Measurements from ENCODE around the gene PLA2G4B.

The PLA2G4B gene

DNA sequence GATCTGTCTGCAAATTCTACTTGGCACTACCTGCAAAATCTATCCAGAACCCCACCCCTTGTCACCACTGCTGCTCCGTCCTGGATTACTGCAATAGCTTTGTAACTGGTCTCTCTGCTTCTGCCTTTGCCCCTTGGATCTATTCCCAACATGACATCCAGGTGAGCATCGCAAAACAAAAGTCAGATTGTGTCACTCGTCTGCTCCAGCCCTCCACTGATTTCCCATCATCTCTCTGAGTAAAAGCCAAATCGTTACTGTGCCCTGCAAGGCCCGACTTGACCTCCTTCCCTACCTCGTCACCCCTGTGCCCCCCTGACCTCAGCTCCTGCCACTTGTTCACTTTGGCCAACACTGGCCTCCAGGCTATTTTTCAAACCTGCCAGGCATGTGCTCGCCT is 45.8 kb downstream of the PLA2G4B start:
- H3K4me1 ChIP-seq (ENCODE audit: control insufficient read depth, insufficient read depth, low read length): peaks cover 5% of the 10 kb centered on the region
- WGBS, 2 experiments: 85% methylated on average over 7 of the region's 7 CpGs
- no peaks in the 10 kb centered on the region for H3K36me3 ChIP-seq (ENCODE audit: control insufficient read depth, insufficient read depth, low read length)
- H3K9me3 ChIP-seq (ENCODE audit: control insufficient read depth, low read length): no peaks in the 10 kb centered on the region
- H3K4me3 ChIP-seq (ENCODE audit: insufficient read depth, low read depth, low read length): no peak overlapping the region
- peaks cover 41% of the 10 kb centered on the region for H3K27me3 ChIP-seq (ENCODE audit: control insufficient read depth, insufficient read depth, low read length, poor library complexity, severe bottlenecking)
- no peak overlapping the region for H3K27ac ChIP-seq (ENCODE audit: insufficient read depth, low read depth, low read length, poor library complexity, severe bottlenecking)

DNA sequence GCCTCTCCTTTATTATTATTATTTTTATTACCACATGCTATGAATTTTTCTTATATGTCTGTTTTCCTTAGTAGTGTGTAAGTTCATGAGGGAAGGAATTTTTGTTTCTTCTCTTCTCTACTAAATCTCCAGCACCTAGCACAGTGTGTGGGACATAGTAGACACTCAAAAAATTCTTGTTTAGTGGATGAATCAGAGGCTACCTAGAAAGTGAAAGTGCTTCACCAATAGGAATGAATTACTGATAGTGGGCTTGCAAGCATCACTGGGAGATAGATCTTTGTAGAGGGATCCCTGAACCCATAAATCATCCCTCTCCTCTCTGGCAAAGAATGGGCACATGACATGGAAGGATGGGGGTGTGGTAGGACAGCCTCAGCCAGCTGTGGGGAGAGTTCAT is 46.7 kb downstream of the PLA2G4B start:
- no peak overlapping the region for H3K27ac ChIP-seq (ENCODE audit: insufficient read depth, low read depth, low read length, poor library complexity, severe bottlenecking)
- no peaks in the 10 kb centered on the region for H3K36me3 ChIP-seq (ENCODE audit: control insufficient read depth, insufficient read depth, low read length)
- H3K4me1 ChIP-seq (ENCODE audit: control insufficient read depth, insufficient read depth, low read length): peaks cover 5% of the 10 kb centered on the region
- peaks cover 33% of the 10 kb centered on the region for H3K27me3 ChIP-seq (ENCODE audit: control insufficient read depth, insufficient read depth, low read length, poor library complexity, severe bottlenecking)
- no peak overlapping the region for H3K4me3 ChIP-seq (ENCODE audit: insufficient read depth, low read depth, low read length)
- no peaks in the 10 kb centered on the region for H3K9me3 ChIP-seq (ENCODE audit: control insufficient read depth, low read length)

DNA sequence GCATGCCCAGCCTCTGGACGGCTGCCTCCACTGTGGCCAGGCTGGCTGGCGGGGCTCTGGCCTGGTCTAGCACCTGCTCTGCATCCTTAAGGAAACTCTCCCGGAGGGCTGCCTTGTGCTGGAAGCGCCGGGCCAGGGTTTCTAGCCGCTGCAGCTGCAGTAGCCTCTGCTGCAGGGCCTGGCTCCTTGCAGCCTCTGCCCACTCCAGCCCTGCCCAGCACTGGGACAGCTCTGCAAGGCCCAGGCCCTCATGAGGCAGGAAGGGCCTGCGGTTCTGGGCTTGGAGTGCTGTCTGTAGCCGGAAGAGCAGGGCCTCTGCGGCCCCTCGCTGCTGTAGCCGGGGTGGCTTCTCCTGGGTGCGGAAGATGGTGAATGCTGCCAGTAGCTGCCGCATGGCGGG is 47.2 kb downstream of the PLA2G4B start:
- 94% methylated on average over 14 of the region's 14 CpGs for WGBS, 2 experiments
- Histone ChIP-seq H3K36me3 (ENCODE audit: control insufficient read depth, insufficient read depth, low read length) (no peaks in the 10 kb centered on the region), H3K9me3 (ENCODE audit: control insufficient read depth, low read length) (no peaks in the 10 kb centered on the region), H3K4me3 (ENCODE audit: insufficient read depth, low read depth, low read length) (no peak overlapping the region), H3K27ac (ENCODE audit: insufficient read depth, low read depth, low read length, poor library complexity, severe bottlenecking) (no peak overlapping the region), H3K4me1 (ENCODE audit: control insufficient read depth, insufficient read depth, low read length) (peaks cover 9% of the 10 kb centered on the region), H3K27me3 (ENCODE audit: control insufficient read depth, insufficient read depth, low read length, poor library complexity, severe bottlenecking) (peaks cover 28% of the 10 kb centered on the region)

DNA sequence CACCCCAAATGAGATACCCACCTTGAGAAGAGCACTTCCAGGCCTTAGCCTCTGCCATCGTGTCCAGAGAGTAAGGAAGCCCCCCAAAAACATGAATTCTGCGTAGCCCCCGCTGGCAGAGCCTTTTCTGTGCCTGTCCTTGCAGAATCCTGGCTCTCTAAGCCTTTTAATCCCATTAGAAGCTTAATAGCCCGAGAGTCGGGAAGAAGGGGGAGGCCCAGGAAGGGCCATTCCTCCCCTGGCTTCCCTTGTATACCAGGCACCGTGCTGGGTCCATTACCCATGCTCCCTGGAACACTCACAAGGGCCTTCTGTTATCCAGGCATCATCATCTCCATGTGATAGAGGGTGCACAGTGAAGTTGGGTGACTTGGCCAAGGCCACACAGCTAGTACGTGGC is 48.1 kb downstream of the PLA2G4B start:
- Histone ChIP-seq H3K4me3 (ENCODE audit: insufficient read depth, low read depth, low read length) (no peak overlapping the region), H3K36me3 (ENCODE audit: control insufficient read depth, insufficient read depth, low read length) (no peaks in the 10 kb centered on the region), H3K27ac (ENCODE audit: insufficient read depth, low read depth, low read length, poor library complexity, severe bottlenecking) (no peak overlapping the region), H3K9me3 (ENCODE audit: control insufficient read depth, low read length) (no peaks in the 10 kb centered on the region), H3K4me1 (ENCODE audit: control insufficient read depth, insufficient read depth, low read length) (peaks cover 17% of the 10 kb centered on the region), H3K27me3 (ENCODE audit: control insufficient read depth, insufficient read depth, low read length, poor library complexity, severe bottlenecking) (peaks cover 19% of the 10 kb centered on the region)
- WGBS, 2 experiments: 77 to 82% methylated on average over 7 of the region's 7 CpGs

DNA sequence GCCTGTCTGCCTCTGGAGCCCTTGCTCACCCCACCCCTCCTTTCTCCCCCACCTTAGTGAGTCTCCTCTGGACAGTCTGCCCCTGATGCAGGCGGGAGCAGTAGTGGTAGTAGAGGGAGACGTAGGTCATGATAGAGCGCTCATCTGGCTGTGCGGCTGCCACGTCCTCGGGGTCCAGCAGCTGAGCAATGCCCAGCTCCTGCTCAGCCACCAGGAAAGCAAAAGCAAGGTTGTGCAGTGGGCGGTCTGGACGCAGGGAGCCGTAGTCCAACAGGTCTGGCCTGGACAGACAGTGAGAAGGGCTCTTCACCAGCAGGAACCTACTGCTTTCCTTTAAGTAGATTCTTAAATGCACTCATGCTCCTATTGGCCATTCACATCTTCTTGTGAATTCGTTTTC is 48.5 kb downstream of the PLA2G4B start:
- 94% methylated on average over 10 of the region's 10 CpGs for WGBS, 2 experiments

DNA sequence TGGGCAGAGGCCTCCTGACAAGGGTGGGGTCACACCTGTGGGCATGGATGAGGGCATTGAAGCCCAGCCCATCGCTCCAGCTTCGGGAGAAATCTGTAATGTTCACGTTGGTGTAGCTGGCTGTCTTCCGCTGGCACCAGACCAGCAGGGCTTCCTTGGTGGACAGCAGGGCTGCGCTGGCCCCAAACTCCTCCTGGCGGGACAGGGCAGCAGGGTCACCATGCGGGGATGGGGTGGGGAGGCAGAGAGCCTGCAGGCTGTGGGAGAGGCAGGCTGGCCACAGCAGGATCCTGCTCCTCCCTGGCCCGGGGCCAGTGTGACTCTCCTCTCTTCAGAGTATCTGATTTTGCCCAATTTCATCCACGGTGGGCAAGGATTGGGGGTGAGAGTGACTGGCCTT is 49.2 kb downstream of the PLA2G4B start:
- Histone ChIP-seq H3K27me3 (ENCODE audit: control insufficient read depth, insufficient read depth, low read length, poor library complexity, severe bottlenecking) (peaks cover 8% of the 10 kb centered on the region), H3K9me3 (ENCODE audit: control insufficient read depth, low read length) (no peaks in the 10 kb centered on the region), H3K36me3 (ENCODE audit: control insufficient read depth, insufficient read depth, low read length) (no peaks in the 10 kb centered on the region), H3K27ac (ENCODE audit: insufficient read depth, low read depth, low read length, poor library complexity, severe bottlenecking) (no peak overlapping the region), H3K4me3 (ENCODE audit: insufficient read depth, low read depth, low read length) (no peak overlapping the region), H3K4me1 (ENCODE audit: control insufficient read depth, insufficient read depth, low read length) (peaks cover 19% of the 10 kb centered on the region)
- WGBS, 2 experiments: 92 to 96% methylated on average over 9 of the region's 9 CpGs

More for the DNA sequence above, 48.5 kb downstream of the PLA2G4B start:
- Histone ChIP-seq H3K9me3 (ENCODE audit: control insufficient read depth, low read length) (no peaks in the 10 kb centered on the region), H3K27ac (ENCODE audit: insufficient read depth, low read depth, low read length, poor library complexity, severe bottlenecking) (no peak overlapping the region), H3K4me3 (ENCODE audit: insufficient read depth, low read depth, low read length) (no peak overlapping the region), H3K27me3 (ENCODE audit: control insufficient read depth, insufficient read depth, low read length, poor library complexity, severe bottlenecking) (peaks cover 15% of the 10 kb centered on the region), H3K36me3 (ENCODE audit: control insufficient read depth, insufficient read depth, low read length) (no peaks in the 10 kb centered on the region), H3K4me1 (ENCODE audit: control insufficient read depth, insufficient read depth, low read length) (peaks cover 19% of the 10 kb centered on the region)

DNA sequence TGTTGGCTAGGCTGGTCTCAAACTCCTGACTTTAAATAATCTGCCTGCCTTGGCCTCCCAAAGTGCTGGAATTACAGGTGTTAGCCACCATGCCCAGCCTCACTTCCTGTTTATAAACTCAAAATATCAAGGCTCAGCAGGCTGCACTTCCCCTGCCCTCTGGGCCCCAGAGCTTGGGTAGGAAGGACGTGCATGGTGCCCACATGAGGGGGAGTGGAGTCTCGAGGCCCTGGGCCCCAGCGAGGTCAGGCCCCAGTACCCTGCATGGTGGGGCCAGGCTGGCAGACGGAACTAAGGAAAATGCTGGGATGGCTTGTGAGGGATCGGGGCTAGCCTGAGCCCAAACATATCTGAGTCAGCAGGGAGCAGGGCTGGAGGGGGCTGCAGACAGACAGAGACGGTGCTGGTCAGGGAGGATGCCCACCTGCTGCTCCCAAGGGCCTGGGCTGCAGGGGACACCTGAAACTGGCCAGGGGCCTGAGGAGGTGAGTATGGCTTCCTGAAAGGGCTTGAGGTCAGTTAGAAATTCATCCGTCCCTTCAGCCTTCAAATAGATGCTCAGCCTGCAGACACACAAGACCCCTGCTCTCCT is 50.1 kb downstream of the PLA2G4B start:
- WGBS, 2 experiments: 88 to 89% methylated on average over 7 of the region's 7 CpGs
- Histone ChIP-seq H3K27me3 (ENCODE audit: control insufficient read depth, insufficient read depth, low read length, poor library complexity, severe bottlenecking) (no peaks in the 10 kb centered on the region), H3K27ac (ENCODE audit: insufficient read depth, low read depth, low read length, poor library complexity, severe bottlenecking) (no peak overlapping the region), H3K4me3 (ENCODE audit: insufficient read depth, low read depth, low read length) (no peak overlapping the region), H3K9me3 (ENCODE audit: control insufficient read depth, low read length) (no peaks in the 10 kb centered on the region), H3K4me1 (ENCODE audit: control insufficient read depth, insufficient read depth, low read length) (peaks cover 19% of the 10 kb centered on the region), H3K36me3 (ENCODE audit: control insufficient read depth, insufficient read depth, low read length) (no peaks in the 10 kb centered on the region)

DNA sequence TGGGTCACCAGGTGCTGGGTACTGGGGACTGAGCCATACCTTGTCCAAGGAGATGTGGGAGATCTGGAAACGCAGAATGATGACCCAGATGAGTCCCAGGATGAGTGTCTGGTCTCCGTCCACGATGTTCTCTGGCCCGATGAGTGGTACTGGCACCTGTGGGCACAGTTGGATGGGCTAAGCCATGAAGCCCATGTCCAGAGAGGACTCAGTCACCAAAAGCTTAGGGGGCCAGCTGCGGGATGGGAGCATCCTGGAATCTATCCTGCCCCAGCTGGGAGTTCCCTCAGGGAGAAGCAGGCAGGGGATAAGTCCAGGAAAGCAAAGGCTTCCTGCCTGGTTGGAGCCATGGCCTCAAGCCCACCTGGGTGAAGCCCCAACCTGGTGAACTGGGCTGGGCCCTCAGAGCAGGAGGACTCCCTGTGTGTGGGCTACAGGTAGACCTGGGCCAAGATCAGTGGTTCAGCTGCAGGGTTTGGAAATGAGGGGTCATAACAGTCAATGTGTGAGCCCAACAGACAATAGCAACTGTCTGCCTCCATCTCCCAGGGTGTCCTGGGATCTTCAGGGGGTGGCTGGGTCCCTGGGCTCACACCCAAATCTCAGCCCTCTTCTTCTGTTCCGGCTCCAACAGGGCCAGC is 51.5 kb downstream of the PLA2G4B start:
- peaks cover 19% of the 10 kb centered on the region for H3K4me1 ChIP-seq (ENCODE audit: control insufficient read depth, insufficient read depth, low read length)
- H3K4me3 ChIP-seq (ENCODE audit: insufficient read depth, low read depth, low read length): no peak overlapping the region
- no peaks in the 10 kb centered on the region for H3K36me3 ChIP-seq (ENCODE audit: control insufficient read depth, insufficient read depth, low read length)
- no peak overlapping the region for H3K27ac ChIP-seq (ENCODE audit: insufficient read depth, low read depth, low read length, poor library complexity, severe bottlenecking)
- no peaks in the 10 kb centered on the region for H3K9me3 ChIP-seq (ENCODE audit: control insufficient read depth, low read length)
- H3K27me3 ChIP-seq (ENCODE audit: control insufficient read depth, insufficient read depth, low read length, poor library complexity, severe bottlenecking): no peaks in the 10 kb centered on the region
- WGBS, 2 experiments: 95 to 96% methylated on average over 6 of the region's 6 CpGs

DNA sequence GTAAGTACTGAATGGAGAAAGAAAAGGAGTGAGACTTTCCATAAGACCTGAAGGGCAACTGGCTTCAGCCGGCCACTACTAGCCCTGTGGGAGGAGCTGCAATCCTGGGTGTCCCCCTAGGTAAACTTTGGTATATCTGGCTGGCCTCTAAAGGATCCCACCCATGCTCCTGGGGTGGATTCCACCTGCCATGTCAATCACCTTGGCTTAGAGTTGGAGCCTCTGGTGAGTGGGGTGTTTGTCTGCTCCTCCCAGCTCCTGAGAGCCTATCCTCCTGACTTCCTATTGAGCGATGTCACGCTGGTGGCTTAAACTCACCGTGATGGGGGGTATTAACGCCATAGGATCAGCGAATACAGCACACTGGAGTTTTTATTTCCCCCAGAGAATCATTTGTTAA is 52.6 kb downstream of the PLA2G4B start:
- Histone ChIP-seq H3K4me3 (ENCODE audit: insufficient read depth, low read depth, low read length) (no peak overlapping the region), H3K27ac (ENCODE audit: insufficient read depth, low read depth, low read length, poor library complexity, severe bottlenecking) (no peak overlapping the region), H3K36me3 (ENCODE audit: control insufficient read depth, insufficient read depth, low read length) (no peaks in the 10 kb centered on the region), H3K4me1 (ENCODE audit: control insufficient read depth, insufficient read depth, low read length) (peaks cover 19% of the 10 kb centered on the region), H3K9me3 (ENCODE audit: control insufficient read depth, low read length) (no peaks in the 10 kb centered on the region), H3K27me3 (ENCODE audit: control insufficient read depth, insufficient read depth, low read length, poor library complexity, severe bottlenecking) (no peaks in the 10 kb centered on the region)
- whole genome bisulfite sequencing, 2 experiments: 67 to 69% methylated on average over 6 of the region's 6 CpGs

DNA sequence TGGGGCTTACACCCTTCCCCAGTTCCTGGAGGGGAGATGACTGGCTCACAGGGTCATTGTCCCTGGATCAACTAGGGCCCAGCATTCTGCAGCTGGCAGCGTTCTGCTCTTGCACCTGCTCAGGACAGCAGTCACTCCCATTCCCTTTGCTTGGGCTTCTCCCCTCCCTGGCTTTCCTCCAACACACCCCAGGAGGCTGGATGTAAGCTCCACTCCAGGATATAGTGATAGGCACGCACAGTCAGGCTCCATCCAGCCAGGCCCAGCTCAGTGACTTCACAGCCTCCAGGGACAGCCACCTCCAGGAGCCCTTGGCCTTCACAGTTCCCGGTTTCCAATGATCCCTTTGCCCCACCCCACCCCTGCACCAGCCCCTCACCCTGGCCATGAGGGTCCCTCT is 53.3 kb downstream of the PLA2G4B start:
- 84 to 87% methylated on average over 3 of the region's 3 CpGs for WGBS, 2 experiments
- H3K36me3 ChIP-seq (ENCODE audit: control insufficient read depth, insufficient read depth, low read length): no peaks in the 10 kb centered on the region
- H3K4me3 ChIP-seq (ENCODE audit: insufficient read depth, low read depth, low read length): no peak overlapping the region
- no peak overlapping the region for H3K27ac ChIP-seq (ENCODE audit: insufficient read depth, low read depth, low read length, poor library complexity, severe bottlenecking)
- H3K4me1 ChIP-seq (ENCODE audit: control insufficient read depth, insufficient read depth, low read length): peaks cover 19% of the 10 kb centered on the region
- H3K9me3 ChIP-seq (ENCODE audit: control insufficient read depth, low read length): no peaks in the 10 kb centered on the region
- no peaks in the 10 kb centered on the region for H3K27me3 ChIP-seq (ENCODE audit: control insufficient read depth, insufficient read depth, low read length, poor library complexity, severe bottlenecking)
